Measurements from ENCODE around the gene DPH5.
"Not testable (repeated sequence)": the region's sequence is repeated elsewhere in the genome, so short reads cannot be mapped to it uniquely, and the experiment has no call there.

Gene DPH5, protein sequence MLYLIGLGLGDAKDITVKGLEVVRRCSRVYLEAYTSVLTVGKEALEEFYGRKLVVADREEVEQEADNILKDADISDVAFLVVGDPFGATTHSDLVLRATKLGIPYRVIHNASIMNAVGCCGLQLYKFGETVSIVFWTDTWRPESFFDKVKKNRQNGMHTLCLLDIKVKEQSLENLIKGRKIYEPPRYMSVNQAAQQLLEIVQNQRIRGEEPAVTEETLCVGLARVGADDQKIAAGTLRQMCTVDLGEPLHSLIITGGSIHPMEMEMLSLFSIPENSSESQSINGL

DNA sequence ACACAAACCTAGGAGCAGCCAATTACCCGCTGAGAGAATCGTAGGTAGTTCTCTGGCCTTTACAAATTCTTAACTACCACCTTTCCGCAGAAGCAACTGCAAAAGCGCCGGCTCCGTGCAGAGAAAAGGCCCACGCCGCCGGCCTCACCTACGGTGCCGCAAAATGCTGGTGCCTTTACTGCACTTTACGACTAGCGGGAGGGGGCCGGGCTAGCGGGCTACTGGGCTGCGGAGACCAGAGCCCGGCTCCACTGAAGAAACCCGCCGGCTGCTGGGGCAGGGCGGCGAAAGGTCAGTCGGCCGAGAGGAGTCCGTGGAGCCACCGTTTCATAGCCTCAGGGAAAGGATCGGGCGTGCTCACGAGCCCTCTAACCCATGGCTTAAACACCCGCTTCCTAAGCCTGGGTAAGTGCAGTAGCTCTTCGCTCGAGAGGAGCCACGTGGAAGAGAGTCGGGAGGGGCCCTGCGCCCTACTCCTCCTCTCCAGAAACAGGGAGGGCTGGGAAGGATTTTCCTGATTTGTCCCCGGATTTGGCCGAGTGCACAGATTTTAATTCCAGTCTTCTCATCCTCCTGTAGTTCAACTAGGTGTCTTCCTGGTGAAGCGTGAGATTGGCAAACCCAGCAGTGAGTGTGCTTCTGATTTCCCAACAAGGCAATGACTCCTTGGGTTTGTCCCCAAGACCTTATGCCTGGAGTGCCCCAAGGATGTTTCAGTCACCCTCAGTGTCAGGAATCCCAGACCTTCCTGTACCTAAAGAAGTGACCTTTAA lies at the start of gene DPH5:
Gene DPH5, minus strand, starts transcription at position 128 of the 773 bp plus-strand sequence. CDS start 341 bp downstream, outside the sequence.
- DNase-seq (ENCODE audit: low spot score), result peak; percentile 78

DNA sequence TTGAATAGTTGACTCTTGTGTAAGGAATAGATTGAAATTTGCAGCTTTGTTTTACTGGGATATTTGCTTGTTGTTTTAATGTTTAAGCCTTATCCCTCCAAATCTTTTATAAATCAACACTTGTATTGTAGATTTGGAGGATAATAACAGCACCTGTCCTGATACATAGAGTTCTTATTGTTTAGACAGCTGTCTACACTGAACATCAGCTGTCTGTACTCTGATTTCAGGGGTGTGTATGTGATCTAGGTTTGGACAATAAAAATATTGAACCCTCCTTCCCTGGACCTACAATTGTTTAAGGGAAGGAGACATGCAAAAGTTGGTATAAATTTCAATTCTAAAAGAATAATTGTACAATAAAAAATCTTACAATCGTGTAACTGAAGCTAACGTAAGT lies 48.3 kb upstream of the DPH5 start:
- no peak for DNase-seq (ENCODE audit: low spot score)

DNA sequence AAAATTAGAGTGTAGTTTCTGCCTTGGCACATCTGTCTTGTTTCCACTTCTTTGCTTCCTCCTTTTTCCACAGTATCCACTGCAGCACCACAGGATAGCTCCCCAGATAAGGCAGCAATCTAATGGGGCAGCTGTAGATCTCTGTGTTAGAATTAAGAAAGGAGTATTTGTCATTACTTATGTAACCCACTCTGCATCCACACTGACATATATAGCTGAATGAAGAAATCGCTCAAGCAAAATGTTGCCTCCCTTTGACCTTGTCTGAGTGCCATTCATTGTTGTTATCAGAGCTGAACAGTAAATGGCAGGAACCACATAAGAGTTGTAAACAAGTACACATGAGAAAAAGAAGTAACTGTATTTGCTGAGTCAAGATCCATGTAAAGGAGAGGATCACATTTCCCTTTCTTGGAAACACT lies 45.9 kb upstream of the DPH5 start:
- no peak for DNase-seq (ENCODE audit: low spot score)

DNA sequence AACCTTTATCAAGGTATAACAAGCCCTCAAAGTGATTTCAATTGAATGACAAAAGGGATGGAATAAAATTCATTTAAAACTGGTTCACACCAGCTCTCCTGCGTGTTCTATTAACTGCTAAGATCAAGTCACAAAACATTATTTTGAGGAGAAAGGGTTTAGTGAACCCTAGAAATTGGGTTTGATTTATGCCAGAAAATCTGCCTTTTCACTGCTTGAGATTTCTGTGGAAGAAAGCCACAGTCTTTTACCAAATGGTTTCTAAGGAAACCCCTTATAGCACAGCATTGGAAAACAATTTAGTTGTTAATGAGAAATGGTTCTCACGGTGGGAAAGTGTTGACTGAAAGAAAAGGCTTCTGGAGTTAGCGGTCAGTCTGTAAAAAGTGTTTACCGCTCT lies 43.6 kb upstream of the DPH5 start:
- DNase-seq (ENCODE audit: low spot score), result no peak

DNA sequence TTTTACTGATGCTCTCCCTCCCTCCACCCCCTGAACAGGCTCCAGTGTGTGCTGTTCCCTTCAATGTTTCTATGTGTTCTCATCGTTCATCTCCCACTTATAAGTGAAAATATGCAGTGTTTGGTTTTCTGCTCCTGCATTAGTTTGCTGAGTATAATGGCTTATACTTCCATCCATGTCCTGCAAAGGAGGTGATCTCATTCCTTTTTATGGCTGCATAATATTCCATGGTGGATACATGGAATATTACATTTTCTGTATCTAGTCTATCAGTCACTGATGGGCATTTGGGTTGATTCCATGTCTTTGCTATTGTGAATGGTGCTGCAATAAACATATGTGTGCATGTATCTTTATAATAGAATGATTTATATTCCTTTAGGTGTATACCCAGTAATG lies 41.4 kb upstream of the DPH5 start:
- DNase-seq (ENCODE audit: low spot score), result not testable (repeated sequence)

DNA sequence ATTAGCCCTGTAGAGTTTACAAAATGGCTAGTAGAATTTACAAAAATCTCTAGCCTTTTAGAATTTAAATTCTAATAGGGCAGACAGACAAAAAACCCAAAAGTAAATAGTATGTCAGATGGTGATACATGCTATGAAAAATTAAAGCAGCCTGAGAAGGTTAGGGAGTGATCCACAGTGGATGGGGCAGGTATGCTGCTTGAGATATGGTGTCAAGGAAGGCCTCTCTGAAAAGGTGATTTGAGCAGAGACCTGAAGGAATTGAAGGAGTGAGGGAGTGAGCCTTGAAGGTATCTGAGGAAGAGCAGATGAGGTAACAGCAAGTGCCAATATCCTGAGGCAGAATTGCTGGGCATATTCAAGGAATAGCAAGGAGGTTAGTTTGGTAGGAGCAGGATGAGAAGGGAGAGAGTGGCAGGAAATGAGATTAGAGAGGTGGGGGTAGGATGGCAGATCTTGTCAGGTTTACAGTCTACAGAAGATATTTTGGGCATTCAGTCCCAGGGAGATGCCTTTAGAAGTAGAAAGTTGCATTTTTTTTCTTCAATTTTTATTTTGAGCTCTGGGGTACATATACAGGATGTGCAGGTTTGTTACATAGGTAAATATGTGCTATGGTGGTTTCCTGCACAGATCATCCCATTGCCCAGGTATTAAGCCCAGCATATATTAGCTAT lies 40.8 kb upstream of the DPH5 start:
- no peak for DNase-seq (ENCODE audit: low spot score)

DNA sequence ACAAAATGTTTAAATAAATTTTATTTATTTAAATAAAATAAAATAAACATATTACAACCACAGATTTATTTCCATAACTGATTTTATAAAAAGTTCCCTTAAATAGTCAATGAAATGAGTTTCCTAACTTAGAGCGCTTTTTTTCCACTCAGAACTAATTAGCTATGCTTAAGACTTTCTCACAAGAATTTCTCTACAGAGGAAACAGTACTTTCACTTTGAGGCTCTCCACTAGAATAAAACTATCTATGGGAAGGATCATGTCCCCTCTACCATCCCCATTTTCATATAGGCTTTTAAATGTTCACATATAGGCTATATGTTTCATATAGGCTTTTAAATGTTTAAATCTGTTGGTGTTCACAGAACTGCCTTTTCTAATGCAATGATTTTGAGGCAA lies 40.0 kb upstream of the DPH5 start:
- DNase-seq (ENCODE audit: low spot score), result no peak

DNA sequence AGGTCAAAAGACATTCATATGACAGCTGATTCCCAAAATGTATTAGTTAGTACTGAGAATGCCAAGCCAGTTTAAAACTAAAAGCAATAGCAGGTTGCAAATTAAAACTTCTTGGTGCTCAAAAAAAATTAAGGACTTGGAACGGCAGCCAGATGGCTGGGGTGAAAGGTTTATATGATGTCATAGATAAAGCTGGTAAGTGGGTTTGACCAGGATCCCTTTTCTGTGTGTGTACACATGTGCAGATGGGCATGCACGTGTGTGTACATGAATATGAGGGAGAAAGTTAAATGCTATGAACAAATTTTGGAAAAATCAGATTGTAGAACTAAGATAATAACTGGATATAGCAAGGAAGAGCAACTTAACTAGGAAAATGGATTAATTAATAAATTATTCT lies 39.1 kb upstream of the DPH5 start:
- no peak for DNase-seq (ENCODE audit: low spot score)

DNA sequence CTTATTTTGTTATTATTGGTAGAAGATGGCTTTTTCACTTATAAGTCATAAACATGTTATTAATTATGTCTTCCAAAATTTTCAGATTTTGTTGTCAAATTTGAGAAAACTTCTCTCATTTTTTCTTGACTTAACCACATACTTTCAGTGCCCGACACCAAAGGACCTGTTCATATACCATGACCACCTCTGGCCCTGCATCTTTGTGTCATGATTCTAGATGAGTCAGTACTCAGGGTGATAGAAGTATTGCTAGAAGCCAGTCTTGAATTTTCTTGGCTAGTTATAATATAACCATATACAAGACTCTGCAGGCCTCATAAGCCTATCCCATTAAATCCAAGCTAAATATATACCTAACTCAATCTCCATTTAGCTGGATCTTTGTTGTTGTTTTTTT lies 35.4 kb upstream of the DPH5 start:
- DNase-seq (ENCODE audit: low spot score), result no peak

DNA sequence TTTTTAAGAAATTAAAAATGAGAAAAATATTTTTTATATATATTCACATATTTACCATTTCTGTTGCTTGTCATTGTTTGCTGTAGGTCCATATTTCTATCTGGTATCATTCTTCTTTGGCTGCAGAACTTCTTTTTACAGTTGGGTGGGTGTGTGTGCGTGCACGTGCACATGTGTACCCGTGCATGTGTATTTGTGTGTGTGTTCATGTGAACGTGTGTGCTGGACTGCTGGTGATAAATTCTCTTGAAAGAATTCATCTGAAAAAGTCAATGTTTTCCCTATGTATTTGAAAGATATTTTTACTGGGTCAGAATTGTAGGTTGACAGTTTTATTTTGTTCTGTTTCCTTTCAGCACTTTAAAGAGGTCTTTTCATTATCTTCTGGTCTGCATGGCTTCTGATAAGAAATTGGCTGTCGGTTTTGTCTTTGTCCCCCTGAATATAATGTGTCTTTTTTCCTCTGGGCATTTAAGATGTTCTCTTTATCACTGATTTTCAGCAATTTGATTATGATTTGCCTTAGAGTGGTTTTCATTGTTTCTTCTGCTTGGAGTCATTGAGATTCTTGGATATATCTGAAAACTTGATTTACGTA lies 34.5 kb upstream of the DPH5 start:
- no peak for DNase-seq (ENCODE audit: low spot score)

DNA sequence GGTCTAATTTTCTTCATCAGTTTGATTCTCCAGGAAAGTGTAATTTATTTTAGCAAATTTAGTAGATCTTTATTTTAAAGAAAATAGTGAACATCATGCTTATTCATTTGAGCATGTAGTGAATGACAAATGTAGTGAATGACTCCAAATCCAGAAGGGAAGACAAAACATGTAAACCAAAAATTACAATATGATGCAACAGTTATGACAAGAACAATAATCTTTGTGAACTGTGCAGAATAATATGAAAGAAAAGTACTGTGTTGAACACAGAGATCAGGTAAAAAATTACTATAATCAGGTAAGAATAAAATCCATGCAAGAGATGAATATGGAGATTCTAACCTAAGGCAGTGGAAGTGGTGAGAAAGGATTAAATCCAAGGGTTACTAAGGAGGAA lies 30.0 kb upstream of the DPH5 start:
- DNase-seq (ENCODE audit: low spot score), result no peak

DNA sequence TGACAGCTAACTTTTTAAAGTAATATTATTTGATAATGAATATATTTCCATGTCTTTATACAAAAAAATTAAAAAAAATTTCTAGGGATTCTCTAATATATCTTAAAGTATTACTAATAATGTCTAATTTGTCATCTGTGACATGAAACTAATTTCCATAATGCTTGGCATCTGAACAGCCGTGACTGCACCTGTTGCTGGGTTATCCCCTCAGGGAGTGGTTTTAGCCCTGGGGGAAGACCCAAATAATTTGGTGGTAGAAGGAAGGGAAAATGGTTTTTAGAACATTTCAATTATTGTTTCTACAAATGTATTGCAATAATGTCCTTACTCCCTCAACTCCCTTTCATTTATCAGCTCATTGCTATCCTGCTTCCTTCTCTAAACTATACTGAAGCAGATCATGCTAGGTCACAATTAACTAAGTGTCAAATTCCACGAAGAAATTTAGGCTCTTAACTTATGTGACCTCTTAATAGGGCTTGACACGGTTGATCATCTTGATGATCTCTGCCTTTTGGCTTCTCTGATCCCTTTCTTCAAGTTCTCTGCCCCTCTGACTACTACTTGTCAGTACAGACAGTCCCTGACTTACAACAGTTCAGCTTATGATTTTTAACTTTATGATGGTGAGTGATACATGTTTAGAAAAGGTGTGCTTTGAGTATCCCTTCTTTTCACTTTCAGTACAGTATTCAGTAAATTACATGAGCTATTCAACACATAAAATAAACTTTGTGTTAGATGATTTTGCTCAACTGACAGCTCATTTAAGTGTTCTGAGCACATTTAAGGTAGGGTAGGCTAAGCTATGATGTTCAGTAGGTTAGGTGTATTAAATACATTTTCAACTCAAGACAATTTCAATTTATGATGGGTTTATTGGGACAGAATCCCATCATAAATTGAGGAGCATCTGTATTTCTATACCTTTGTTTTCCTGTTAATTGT lies 26.4 kb upstream of the DPH5 start:
- DNase-seq (ENCODE audit: low spot score), result peak; percentile 54

DNA sequence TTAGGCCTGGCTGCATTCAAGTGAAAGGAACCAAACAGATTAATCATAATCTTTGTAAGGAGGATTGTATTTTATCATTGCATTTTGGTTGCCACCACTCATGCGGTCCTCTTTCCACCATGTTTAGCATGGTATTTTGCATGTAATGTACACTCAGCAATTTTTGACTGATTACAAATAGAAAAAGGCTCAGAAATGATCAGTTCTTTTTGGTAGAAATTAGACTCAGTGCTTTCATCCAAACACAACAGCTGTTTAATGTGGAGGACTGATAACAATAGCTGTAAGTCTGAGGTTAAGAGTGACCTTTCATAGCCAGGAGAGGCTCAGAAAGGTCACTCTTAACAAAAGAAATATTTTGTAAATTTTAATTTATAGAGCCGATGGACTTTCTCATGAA lies 25.3 kb upstream of the DPH5 start:
- DNase-seq (ENCODE audit: low spot score), result no peak

DNA sequence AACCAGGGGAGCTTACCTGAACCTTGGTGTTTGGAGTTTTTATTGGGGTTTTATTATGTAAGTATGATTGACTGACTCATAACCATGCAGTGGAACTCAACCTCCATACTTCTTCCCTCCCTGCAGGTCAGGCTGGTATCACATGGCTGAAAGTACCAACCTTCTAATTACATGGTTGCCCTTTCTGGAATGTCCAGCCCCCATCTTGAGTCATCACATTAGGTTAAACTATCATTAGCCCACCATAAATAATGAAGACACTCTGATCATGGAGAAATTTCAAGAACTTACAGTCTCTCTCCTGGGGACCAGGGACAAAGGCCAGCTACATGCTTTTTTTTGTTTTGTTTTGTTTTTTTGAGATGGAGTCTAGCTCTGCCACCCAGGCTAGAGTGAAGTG lies 19.2 kb upstream of the DPH5 start:
- DNase-seq (ENCODE audit: low spot score), result no peak

DNA sequence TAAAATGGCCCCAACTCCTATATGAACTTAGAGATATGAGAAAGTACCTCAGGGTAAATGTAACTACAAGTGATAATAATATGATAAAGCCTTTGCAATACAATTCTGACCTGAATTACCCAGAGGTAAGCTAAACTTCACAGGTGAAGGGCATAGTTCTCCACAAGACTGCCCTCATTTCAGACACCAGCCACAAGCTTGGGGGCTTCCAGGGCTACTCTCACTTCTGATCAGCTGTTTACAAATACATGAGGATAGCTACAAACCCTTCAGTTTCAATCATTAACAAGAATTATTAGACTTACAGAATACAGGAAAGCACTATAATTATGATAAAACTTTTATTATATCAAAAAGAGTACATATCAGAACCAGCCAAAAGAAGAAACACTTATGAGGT lies 18.7 kb upstream of the DPH5 start:
- DNase-seq (ENCODE audit: low spot score), result no peak

DNA sequence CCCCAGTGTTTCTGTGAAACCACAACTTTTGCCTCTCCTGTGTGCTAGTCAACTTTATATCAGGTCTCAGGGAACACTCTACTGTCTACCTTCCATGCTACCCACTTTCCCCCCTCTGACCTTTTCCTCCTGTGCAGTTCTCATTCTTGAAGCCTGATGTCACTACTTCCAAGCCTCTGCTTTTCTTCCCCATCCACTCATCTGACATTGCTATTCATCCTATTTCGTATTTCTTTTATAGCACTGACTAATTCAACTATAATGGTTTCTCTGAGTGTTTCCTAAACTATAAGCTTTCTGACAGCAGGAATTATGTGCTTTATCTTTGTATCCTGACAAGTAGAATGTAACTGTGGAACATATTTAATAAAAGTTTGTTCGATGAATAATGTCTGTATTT lies 18.2 kb upstream of the DPH5 start:
- DNase-seq (ENCODE audit: low spot score), result no peak

DNA sequence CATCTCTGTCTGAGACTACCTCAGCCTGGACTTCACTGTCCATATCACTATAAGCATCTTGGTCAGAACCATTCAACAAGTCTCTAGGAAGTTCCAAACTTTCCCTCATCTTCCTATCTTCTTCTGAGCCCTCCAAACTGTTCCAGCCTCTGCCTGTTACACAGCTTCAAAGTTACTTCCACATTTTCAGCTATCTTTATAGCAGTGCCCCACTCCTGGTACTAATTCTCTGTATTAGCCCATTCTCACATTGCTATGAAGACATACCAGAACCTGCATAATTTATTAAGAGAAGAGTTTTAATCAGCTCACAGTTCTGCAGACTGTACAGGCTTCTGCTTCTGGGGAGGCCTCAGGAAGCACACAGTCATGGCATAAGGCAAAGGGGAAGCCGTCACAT lies 15.7 kb upstream of the DPH5 start:
- no peak for DNase-seq (ENCODE audit: low spot score)

DNA sequence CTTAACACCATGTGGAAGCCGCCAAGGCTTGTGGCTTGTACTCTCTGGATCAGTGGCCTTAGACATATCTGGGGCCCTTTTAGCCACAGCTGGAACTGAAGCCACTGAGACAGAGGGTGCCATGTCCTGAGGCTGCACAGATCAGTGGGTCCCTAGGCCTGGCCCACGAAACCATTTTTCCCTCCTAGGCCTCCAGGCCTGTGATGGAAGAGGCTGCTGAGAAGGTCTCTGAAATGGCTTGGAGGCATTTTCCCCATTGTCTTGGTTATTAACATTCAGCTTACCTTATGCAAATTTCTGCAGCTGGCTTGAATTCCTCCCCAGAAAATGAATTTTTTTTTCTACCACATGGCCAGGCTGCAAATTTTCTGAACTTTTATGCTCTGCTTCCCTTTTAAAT lies 15.1 kb upstream of the DPH5 start:
- DNase-seq (ENCODE audit: low spot score), result no peak

DNA sequence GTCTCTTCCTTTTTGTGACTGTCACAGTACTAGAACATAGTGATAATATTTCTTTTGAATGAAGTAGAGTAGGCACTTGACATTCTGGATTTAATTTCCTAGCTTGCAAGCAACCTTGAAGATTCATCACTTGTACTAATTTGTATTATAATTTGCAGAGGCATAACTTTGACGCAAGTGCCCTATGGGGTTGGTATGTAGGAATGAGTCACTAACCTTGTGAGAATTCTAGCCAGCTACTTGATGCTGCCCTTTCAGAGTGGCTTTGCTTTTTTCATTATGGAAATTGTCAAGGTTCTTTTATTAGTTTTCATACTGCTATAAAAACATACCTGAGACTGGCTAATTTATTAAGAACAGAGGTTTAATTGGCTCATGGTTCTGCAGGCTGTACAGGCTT lies 13.7 kb upstream of the DPH5 start:
- no peak for DNase-seq (ENCODE audit: low spot score)

DNA sequence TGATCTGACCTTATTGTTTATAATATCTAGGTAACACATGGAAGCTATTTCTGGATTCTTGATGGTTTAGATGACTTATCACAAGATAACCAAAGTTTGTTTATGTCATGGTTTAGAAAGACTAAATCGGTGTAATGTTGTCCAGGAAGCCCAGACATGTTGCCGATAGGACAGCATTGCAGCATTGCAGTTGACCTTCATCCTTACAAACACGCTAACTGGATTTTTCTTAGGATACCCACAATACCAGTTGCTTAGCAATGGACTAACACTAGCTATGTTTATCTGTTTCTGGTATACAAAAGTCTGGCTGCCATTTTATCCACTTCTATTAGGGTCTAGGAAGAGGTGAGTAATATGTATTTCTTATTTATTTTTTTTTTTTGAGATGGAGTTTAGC lies 11.7 kb upstream of the DPH5 start:
- no peak for DNase-seq (ENCODE audit: low spot score)

DNA sequence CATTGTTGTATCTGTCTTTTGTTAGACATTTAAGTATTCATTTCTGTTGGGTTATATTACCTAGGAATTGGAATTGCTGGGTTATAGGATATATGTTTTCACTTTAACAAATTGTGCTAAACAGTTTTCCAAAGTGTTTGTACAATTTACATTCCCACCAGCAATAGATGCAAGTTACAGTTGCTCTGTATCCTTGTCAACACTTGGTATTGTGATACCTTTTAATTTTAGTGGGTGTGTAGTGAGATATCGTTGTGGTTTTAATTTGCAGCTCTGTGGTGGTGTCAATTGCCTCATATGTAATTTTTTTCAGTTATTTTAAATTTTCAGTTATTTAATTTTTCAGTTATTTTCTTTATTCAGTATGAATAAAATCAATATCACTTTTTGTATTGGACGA lies 7.4 kb upstream of the DPH5 start:
- DNase-seq (ENCODE audit: low spot score), result no peak

DNA sequence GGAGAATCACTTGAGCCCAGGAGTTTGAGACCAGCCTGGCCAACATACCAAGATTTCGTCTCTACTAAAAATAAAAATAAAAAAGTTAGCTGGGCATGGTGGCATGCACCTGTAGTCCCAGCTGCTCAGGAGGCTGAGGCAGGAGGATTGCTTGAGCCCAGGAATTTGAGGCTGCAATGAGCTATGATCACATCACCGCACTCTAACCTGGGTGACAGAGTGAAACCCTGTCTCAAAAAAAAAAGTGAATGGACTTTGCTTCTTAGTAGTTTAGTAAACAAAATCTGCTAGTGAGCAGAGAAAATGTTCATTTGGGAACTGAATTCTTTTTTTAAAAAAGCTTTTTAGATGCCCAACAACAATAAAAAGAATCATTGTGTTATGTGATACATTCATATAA lies 6.5 kb upstream of the DPH5 start:
- not testable (repeated sequence) for DNase-seq (ENCODE audit: low spot score)
